T-helper 17 cell (primary cell): ENCODE results near the gene IGSF8. TPM values are rescaled to one million over a fixed set of nuclear protein-coding genes. Genes with fewer than 3 reads are reported as not detected.
"Not testable (repeated sequence)": the region's sequence is repeated elsewhere in the genome, so short reads cannot be mapped to it uniquely, and the experiment has no call there.

Source experiments
- ATAC-seq: fragments of 150-1000 bp; cut with Tn5 transposase; 2 replicates; pipeline ENCODE4 v1.10.0; 2021; ENCODE audit warnings: mild to moderate bottlenecking, moderate library complexity
- DNase-seq, 3 donors: peaks; one replicate each; pipeline versions ENCODE4 v3.0.0 to v3.0.0-alpha.2; 2020 to 2021
- H3K9me3 ChIP-seq: one replicate; pipeline ENCODE4 v1.7.0; 2013; ENCODE audit warnings: low read length, mild to moderate bottlenecking; ENCODE audit not compliant: control insufficient read depth, poor library complexity, severe bottlenecking
- H3K27ac Mint-ChIP-seq: one replicate; pipeline ENCODE4 v1.8.0; 2022; ENCODE audit warnings: mild to moderate bottlenecking, moderate library complexity, mixed read lengths
- H3K27me3 Mint-ChIP-seq: one replicate; pipeline ENCODE4 v1.8.0; 2022; ENCODE audit warnings: mixed read lengths
- H3K36me3 Mint-ChIP-seq: one replicate; pipeline ENCODE4 v1.8.0; 2022; ENCODE audit warnings: low read depth, mixed read lengths
- H3K4me1 Mint-ChIP-seq: one replicate; pipeline ENCODE4 v1.8.0; 2022; ENCODE audit warnings: mild to moderate bottlenecking, mixed read lengths
- H3K4me3 Mint-ChIP-seq: one replicate; pipeline ENCODE4 v1.8.0; 2022; ENCODE audit warnings: mild to moderate bottlenecking, moderate library complexity, mixed read lengths
- total RNA-seq, 4 donors: library from RNA in 2 of 4; stranded (reverse) in 2 of 4; gene quantifications; one replicate each; pipeline ENCODE4 v1.2.3 and lab custom pipeline; 2022 to 2026

Gene IGSF8
- total RNA-seq, 2 donors from 2014 or later = 29.3 to 36.8 TPM

- H3K4me1 Mint-ChIP-seq = peaks cover 2% of the 10 kb centered on the region
- no peak overlapping the region for H3K4me3 Mint-ChIP-seq
- H3K36me3 Mint-ChIP-seq = peaks cover 5% of the 10 kb centered on the region
- no peaks in the 10 kb centered on the region for H3K9me3 ChIP-seq
- no peak for DNase-seq
- no peak for ATAC-seq
- peaks cover 52% of the 10 kb centered on the region for H3K27me3 Mint-ChIP-seq
- no peak overlapping the region for H3K27ac Mint-ChIP-seq
Observed at GRCh38 chr1:160131803-160132565, 33.6 kb upstream of the IGSF8 start.

DNA sequence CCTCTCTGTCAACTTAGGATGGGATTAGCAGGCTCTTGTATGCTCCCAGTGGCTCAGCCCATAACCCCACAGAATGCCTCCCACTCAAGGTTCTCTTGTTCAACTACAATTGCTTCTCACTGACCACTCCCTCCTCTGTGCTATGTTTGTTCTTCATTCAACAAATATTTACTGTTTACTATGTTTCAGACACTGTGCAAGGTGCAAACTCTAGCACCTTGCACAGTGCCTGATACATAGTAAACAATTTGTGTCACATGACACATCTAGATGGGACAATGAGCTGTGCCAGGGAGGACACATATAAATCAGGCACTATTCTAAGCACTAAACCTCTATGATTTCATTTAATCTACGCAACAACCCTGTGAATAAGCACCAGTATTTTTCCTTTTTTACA is 32.5 kb upstream of the IGSF8 start:
- H3K36me3 Mint-ChIP-seq = peaks cover 5% of the 10 kb centered on the region
- no peak for DNase-seq
- peaks cover 2% of the 10 kb centered on the region for H3K4me1 Mint-ChIP-seq
- no peak overlapping the region for H3K4me3 Mint-ChIP-seq
- H3K27ac Mint-ChIP-seq = no peak overlapping the region
- H3K27me3 Mint-ChIP-seq = peaks cover 52% of the 10 kb centered on the region
- ATAC-seq = no peak
- no peaks in the 10 kb centered on the region for H3K9me3 ChIP-seq

DNA sequence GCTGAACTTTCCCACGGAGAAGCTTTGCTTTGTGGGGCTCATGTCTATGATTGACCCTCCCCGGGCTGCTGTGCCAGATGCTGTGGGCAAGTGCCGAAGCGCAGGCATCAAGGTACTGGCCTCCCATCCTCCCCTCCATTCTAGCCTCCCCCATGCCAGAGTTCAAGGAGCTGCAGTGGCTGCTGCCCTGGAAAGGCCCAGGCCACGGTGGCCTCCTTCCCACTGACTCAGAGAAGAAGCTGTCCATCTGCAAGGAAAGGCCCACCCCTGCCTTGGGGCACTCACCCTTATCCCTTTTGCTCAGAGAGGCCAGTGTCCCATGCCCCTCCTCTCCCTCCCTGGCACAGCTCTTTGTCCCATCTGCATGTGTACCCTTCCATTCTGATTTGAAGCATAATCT is 32.1 kb upstream of the IGSF8 start:
- Mint-ChIP-seq H3K4me1 (peaks cover 2% of the 10 kb centered on the region), H3K36me3 (peaks cover 5% of the 10 kb centered on the region), H3K27ac (no peak overlapping the region), H3K27me3 (peaks cover 52% of the 10 kb centered on the region), H3K4me3 (no peak overlapping the region)
- no peaks in the 10 kb centered on the region for H3K9me3 ChIP-seq
- DNase-seq (no peak), ATAC-seq (no peak)

GRCh38 chr1:160129966-160130365 is 31.5 kb upstream of the IGSF8 start:
- Mint-ChIP-seq H3K27me3 (peaks cover 50% of the 10 kb centered on the region), H3K27ac (no peak overlapping the region), H3K4me1 (peaks cover under 1% of the 10 kb centered on the region), H3K4me3 (no peak overlapping the region), H3K36me3 (peaks cover 5% of the 10 kb centered on the region)
- DNase-seq (no peak), ATAC-seq (no peak)
- H3K9me3 ChIP-seq = no peaks in the 10 kb centered on the region

DNA sequence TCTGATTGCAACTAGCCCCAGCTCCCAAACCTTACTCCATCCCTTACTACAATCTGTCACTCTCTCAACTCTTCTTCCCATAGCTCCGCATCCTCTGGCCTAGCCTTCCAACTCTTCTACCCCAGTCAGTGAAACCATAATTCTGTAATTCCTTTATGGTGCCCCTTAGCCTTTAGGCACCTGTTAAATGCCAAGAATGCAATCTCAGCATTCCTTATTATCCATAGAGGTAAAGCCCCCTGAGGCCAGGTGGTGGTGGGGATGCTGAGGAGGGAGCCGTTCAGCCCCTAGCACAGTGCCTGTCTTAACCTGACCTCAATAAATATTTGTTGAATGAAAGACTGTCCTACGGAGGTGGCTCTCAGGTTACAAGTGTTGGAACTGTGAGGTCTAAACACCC is 31.1 kb upstream of the IGSF8 start:
- DNase-seq (no peak), ATAC-seq (no peak)
- no peak overlapping the region for H3K27ac Mint-ChIP-seq
- no peaks in the 10 kb centered on the region for H3K9me3 ChIP-seq
- peaks cover 5% of the 10 kb centered on the region for H3K36me3 Mint-ChIP-seq
- H3K4me1 Mint-ChIP-seq = no peaks in the 10 kb centered on the region
- H3K27me3 Mint-ChIP-seq = peaks cover 46% of the 10 kb centered on the region
- H3K4me3 Mint-ChIP-seq = no peak overlapping the region

DNA sequence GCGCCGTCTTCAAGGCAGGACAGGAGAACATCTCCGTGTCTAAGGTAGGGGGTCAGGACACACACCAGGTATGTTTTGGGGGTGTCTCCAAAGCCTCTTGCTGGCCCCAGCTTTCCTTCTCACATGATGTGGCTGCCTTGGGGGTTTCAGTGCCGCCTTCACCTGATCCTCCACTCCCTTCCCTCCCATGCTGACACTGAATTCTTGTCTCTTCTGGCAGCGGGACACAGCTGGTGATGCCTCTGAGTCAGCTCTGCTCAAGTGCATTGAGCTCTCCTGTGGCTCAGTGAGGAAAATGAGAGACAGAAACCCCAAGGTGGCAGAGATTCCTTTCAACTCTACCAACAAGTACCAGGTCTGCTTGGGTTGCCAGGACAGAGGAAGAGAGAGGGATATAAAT is 30.6 kb upstream of the IGSF8 start:
- no peaks in the 10 kb centered on the region for H3K9me3 ChIP-seq
- H3K27me3 Mint-ChIP-seq = peaks cover 47% of the 10 kb centered on the region
- H3K4me3 Mint-ChIP-seq = no peak overlapping the region
- no peaks in the 10 kb centered on the region for H3K4me1 Mint-ChIP-seq
- no peak overlapping the region for H3K27ac Mint-ChIP-seq
- DNase-seq (no peak), ATAC-seq (no peak)
- H3K36me3 Mint-ChIP-seq = peaks cover 5% of the 10 kb centered on the region

GRCh38 chr1:160128636-160129035 is 30.2 kb upstream of the IGSF8 start:
- Mint-ChIP-seq H3K27ac (no peak overlapping the region), H3K4me3 (no peak overlapping the region), H3K36me3 (peaks cover 5% of the 10 kb centered on the region), H3K27me3 (peaks cover 51% of the 10 kb centered on the region), H3K4me1 (no peaks in the 10 kb centered on the region)
- DNase-seq = no peak
- no peaks in the 10 kb centered on the region for H3K9me3 ChIP-seq
- no peak for ATAC-seq

DNA sequence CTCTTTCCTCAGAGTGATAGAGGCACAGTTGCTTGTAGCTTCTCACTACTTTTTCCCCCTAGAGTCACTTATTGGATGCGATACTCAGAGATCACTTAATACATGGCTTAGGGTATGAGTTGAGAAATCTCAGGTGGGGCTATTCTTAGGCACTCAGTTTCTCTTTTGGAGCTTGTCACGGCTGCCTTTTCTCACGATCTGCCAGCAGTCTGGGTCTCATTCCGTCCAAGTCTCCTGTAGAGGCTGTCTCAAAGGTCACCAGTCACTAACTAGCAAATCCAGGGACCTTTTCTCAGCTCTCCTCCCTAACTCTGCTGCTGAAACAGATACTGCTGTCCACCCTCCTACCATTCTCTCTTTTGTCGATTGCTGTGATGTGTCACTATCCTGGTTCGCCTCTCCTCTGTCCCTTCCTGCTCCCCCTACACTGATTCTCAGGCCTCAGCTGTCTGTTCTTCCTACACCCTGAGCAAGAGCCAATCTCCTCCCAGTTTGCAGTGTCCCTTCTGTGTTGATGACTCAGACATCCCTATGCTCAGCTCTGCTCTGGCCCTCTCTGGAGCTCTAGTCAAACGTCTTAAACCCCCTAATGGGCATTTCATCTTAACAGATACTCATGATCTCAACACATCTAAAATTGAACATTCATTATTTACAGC is 29.6 kb upstream of the IGSF8 start:
- Mint-ChIP-seq H3K4me3 (no peak overlapping the region), H3K36me3 (peaks cover 5% of the 10 kb centered on the region), H3K4me1 (no peaks in the 10 kb centered on the region), H3K27me3 (peaks cover 56% of the 10 kb centered on the region), H3K27ac (no peak overlapping the region)
- ATAC-seq = no peak
- no peak for DNase-seq
- H3K9me3 ChIP-seq = no peaks in the 10 kb centered on the region

DNA sequence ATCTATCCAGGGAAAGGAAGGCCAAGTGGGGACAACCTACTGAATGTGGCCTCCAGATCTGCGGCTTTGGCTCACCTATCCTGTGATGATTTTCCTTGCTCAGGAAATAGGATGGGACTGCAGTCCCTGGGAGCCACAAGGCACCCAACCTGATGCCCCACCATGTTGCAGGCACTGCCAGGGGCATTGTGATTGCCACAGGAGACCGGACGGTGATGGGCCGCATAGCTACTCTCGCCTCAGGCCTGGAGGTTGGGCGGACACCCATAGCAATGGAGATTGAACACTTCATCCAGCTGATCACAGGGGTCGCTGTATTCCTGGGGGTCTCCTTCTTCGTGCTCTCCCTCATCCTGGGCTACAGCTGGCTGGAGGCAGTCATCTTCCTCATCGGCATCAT is 29.0 kb upstream of the IGSF8 start:
- DNase-seq (no peak), ATAC-seq (no peak)
- Mint-ChIP-seq H3K36me3 (peaks cover 3% of the 10 kb centered on the region), H3K4me3 (no peak overlapping the region), H3K27me3 (peaks cover 51% of the 10 kb centered on the region), H3K4me1 (no peaks in the 10 kb centered on the region), H3K27ac (no peak overlapping the region)
- no peaks in the 10 kb centered on the region for H3K9me3 ChIP-seq

DNA sequence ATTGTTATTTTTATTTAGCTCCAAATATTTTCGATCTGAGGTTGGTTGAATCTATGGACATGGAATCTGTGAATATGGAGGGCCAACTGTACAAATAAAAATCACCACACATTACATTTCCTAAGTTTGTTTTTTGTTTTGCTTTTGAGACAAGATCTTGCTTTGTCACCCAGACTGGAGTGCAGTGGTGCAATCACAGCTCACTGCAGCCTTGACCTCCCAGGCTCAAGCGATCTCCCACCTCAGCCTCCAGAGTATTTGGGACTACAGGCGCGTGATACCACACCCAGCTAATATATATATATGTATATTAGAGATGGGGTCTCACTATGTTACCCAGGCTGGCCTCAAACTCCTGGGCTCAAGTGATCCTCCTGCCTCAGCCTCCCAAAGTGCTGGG is 27.9 kb upstream of the IGSF8 start:
- not testable (repeated sequence) for H3K4me3 Mint-ChIP-seq, H3K4me1 Mint-ChIP-seq, ATAC-seq, DNase-seq, H3K27ac Mint-ChIP-seq, H3K9me3 ChIP-seq, H3K36me3 Mint-ChIP-seq
- peaks cover 40% of the 10 kb centered on the region for H3K27me3 Mint-ChIP-seq

DNA sequence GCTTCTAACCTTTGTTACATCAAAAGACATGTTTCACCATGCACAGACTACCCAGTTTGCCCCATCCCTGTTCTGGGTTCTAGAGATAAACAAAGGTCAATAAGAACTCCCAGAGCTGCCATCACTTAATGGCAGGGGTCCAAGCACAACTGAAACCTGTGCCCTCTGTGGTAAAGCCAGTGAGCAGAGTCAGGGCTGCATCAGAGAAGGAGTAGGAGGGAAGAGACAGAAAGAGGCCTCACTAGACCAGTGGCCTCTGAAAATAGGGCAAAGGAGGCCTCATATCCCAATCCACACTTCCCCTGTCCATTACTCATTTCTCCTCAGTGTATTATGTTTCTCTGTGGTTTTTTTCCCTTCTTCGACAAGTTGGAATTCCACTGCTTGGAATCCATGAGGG is 27.3 kb upstream of the IGSF8 start:
- DNase-seq (no peak), ATAC-seq (no peak)
- Mint-ChIP-seq H3K27ac (no peak overlapping the region), H3K4me3 (no peak overlapping the region), H3K4me1 (no peaks in the 10 kb centered on the region), H3K36me3 (no peaks in the 10 kb centered on the region), H3K27me3 (peaks cover 34% of the 10 kb centered on the region)
- no peaks in the 10 kb centered on the region for H3K9me3 ChIP-seq

DNA sequence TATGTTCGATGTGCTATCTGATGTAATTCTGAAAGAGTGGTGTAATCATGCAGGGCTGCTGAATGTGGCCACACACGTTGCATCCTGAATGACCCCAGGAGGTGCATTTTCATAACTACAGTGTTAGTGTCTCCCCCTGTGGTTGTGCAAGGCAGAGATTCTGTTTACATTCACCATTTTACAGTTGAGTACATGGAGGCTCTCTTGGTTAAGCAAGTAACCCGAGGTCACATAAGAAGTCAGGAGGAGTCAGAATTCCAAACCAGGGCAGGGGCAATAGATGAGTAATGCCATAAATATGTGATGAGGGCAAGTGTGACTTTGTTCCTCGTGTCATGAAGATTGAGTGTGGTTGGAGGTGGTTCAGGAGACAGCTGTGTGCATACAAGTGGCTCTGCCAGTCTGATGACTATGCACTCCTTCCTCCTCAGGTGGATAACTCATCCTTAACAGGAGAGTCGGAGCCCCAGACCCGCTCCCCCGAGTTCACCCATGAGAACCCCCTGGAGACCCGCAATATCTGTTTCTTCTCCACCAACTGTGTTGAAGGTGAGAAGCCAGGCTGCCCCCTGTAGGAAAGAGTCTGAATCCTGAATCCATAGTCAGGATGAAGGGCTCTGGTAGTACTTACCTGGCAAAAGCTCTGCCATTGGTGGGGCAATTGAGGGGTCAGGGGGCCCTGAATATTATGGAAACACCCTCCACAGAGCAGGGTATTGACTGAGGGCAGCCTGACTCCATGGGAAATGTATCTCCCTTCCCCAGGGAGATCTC is 26.5 kb upstream of the IGSF8 start:
- H3K4me3 Mint-ChIP-seq = no peak overlapping the region
- DNase-seq (no peak), ATAC-seq (no peak)

DNA sequence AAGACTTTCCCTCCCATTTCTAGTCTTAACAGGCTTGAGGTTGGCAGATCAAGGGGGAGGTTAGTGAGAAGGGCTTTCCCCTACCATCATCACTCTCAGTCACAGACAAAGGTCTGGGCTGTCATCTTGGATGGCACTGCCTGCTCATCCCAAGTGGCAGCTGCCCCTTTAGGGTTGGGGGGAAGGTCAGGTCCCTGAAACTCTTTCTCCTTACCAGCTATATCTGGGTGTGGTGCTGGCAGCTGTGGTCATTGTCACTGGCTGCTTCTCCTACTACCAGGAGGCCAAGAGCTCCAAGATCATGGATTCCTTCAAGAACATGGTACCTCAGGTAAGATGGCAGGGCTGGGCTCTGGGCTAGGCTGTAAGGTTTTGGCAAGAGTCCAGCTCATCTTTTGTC is 25.3 kb upstream of the IGSF8 start:
- peaks cover 21% of the 10 kb centered on the region for H3K27me3 Mint-ChIP-seq
- no peaks in the 10 kb centered on the region for H3K36me3 Mint-ChIP-seq
- DNase-seq (no peak), ATAC-seq (no peak)
- H3K9me3 ChIP-seq = no peaks in the 10 kb centered on the region
- H3K27ac Mint-ChIP-seq = no peak overlapping the region
- H3K4me1 Mint-ChIP-seq = no peaks in the 10 kb centered on the region
- H3K4me3 Mint-ChIP-seq = no peak overlapping the region

More for the DNA sequence above, 26.5 kb upstream of the IGSF8 start:
- peaks cover 28% of the 10 kb centered on the region for H3K27me3 Mint-ChIP-seq
- H3K27ac Mint-ChIP-seq = no peak overlapping the region
- no peaks in the 10 kb centered on the region for H3K36me3 Mint-ChIP-seq
- H3K4me1 Mint-ChIP-seq = no peaks in the 10 kb centered on the region
- no peaks in the 10 kb centered on the region for H3K9me3 ChIP-seq
